GM23248 (cell line): ENCODE measurements around the gene FRY.

Experiments used
- EZH2 ChIP-seq: fragments of 200-600 bp; sonication (generic); IDR thresholded peaks from 2 replicates; pipeline ENCODE4 v1.6.1; 2018; ENCODE audit warnings: antibody characterized with exemption, mild to moderate bottlenecking; ENCODE audit not compliant: insufficient read depth, poor library complexity, severe bottlenecking
- EZH2phosphoT487 ChIP-seq: fragments of 200-600 bp; sonication (generic); IDR thresholded peaks from 2 replicates; pipeline ENCODE4 v1.6.1; 2018; ENCODE audit warnings: antibody characterized with exemption, moderate library complexity, mild to moderate bottlenecking, low read depth; ENCODE audit not compliant: insufficient read depth

- TF ChIP-seq EZH2phosphoT487 = no peak
- TF ChIP-seq EZH2 = no peak
Measured at GRCh38 chr13:32126756-32127155, 95.2 kb downstream of the FRY start.
